ENCODE measurements around the gene HSPA4.

GRCh38 chr5:133032852-133033742, 18.7 kb upstream of the HSPA4 start:
- TF ChIP-seq, protein P1, sequence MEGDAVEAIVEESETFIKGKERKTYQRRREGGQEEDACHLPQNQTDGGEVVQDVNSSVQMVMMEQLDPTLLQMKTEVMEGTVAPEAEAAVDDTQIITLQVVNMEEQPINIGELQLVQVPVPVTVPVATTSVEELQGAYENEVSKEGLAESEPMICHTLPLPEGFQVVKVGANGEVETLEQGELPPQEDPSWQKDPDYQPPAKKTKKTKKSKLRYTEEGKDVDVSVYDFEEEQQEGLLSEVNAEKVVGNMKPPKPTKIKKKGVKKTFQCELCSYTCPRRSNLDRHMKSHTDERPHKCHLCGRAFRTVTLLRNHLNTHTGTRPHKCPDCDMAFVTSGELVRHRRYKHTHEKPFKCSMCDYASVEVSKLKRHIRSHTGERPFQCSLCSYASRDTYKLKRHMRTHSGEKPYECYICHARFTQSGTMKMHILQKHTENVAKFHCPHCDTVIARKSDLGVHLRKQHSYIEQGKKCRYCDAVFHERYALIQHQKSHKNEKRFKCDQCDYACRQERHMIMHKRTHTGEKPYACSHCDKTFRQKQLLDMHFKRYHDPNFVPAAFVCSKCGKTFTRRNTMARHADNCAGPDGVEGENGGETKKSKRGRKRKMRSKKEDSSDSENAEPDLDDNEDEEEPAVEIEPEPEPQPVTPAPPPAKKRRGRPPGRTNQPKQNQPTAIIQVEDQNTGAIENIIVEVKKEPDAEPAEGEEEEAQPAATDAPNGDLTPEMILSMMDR (CRISPR knock-in tag; IDR thresholded peaks at IDR 0.05) = no peak
- no peak for TF ChIP-seq BHLHE40 (IDR thresholded peaks at IDR 0.05; ENCODE audit: low read length)
- TF ChIP-seq SKI (IDR thresholded peaks at IDR 0.05; ENCODE audit: partially characterized antibody) = no peak
